PC-3 (cell line): Measurements from ENCODE around the gene CNNM3. TPM values are rescaled to one million over a fixed set of nuclear protein-coding genes. Genes with fewer than 3 reads are reported as not detected.
"Not testable (repeated sequence)": the region's sequence is repeated elsewhere in the genome, so short reads cannot be mapped to it uniquely, and the experiment has no call there.

Experiments used
- ATAC-seq: fragments of 200-7000 bp; cut with Tn5 transposase; 2 replicates; pipeline ENCODE4 v1.9.1; 2020; ENCODE audit warnings: mild to moderate bottlenecking, moderate library complexity
- BruUV-seq: library from RNA; stranded (reverse); fragments of 400-500 nt; replicated peaks from 2 replicates; lab custom pipeline; 2021; lab: Mats Ljungman, UMichigan
- CTCF ChIA-PET: fragments of 300-600 bp; sonication (Branson Sonifier 250); formaldehyde crosslinking; loops from one replicate; lab custom pipeline; 2022; ENCODE audit warnings: antibody characterized with exemption; lab: Charles Lee
- POLR2A ChIA-PET: fragments of 300-600 bp; sonication (Branson Sonifier 250); formaldehyde crosslinking; loops from one replicate; lab custom pipeline; 2022; ENCODE audit warnings: antibody characterized with exemption; ENCODE audit not compliant: unreplicated experiment; lab: Charles Lee
- DNase-seq: peaks from one replicate; pipeline ENCODE4 v3.0.0-alpha.2; 2015
- H2AFZ ChIP-seq: fragments of 300-600 bp; sonication (generic); 2 replicates; pipeline ENCODE4 v1.6.0; 2016; ENCODE audit warnings: antibody characterized with exemption, low read length
- H3F3A ChIP-seq: fragments of 300-600 bp; sonication (generic); one replicate; pipeline ENCODE4 v1.6.0; 2017; ENCODE audit warnings: antibody characterized with exemption, low read length, control low read depth, mild to moderate bottlenecking; ENCODE audit not compliant: unreplicated experiment
- H3K27ac ChIP-seq: fragments of 300-600 bp; sonication (generic); 2 replicates; pipeline ENCODE4 v1.5.1; 2016; ENCODE audit warnings: mild to moderate bottlenecking, low read length
- H3K27me3 ChIP-seq: fragments of 300-600 bp; sonication (generic); 2 replicates; pipeline ENCODE4 v1.6.1; 2016; ENCODE audit warnings: low read length, mixed read lengths
- H3K36me3 ChIP-seq: fragments of 300-600 bp; sonication (generic); 2 replicates; pipeline ENCODE4 v1.6.1; 2016; ENCODE audit warnings: low read depth, mixed run types, low read length, mixed read lengths
- H3K4me1 ChIP-seq: fragments of 300-600 bp; sonication (generic); 2 replicates; pipeline ENCODE4 v1.5.1; 2016; ENCODE audit warnings: low read length; ENCODE audit not compliant: insufficient read depth
- H3K4me2 ChIP-seq: fragments of 300-600 bp; sonication (generic); 2 replicates; pipeline ENCODE4 v1.6.0; 2016; ENCODE audit warnings: low read length
- H3K4me3 ChIP-seq: fragments of 300-600 bp; sonication (generic); 2 replicates; pipeline ENCODE4 v1.5.1; 2016; ENCODE audit warnings: mild to moderate bottlenecking, low read length, mixed read lengths
- H3K79me2 ChIP-seq: fragments of 300-600 bp; sonication (generic); 2 replicates; pipeline ENCODE4 v1.6.1; 2017; ENCODE audit warnings: low read length, mixed read lengths
- H3K9ac ChIP-seq: fragments of 300-600 bp; sonication (generic); 2 replicates; pipeline ENCODE4 v1.6.0; 2016; ENCODE audit warnings: mild to moderate bottlenecking, low read length
- H3K9me2 ChIP-seq: fragments of 300-600 bp; sonication (generic); replicated peaks from 2 replicates; pipeline ENCODE4 v1.6.1; 2016; ENCODE audit warnings: mixed run types, low read length, mixed read lengths
- H3K9me3 ChIP-seq: fragments of 300-600 bp; sonication (generic); 2 replicates; pipeline ENCODE4 v1.6.1; 2016; ENCODE audit warnings: low read length, mixed read lengths
- H4K20me1 ChIP-seq: fragments of 300-600 bp; sonication (generic); 2 replicates; pipeline ENCODE4 v1.6.1; 2016; ENCODE audit warnings: low read length, mixed read lengths
- EZH2 ChIP-seq: fragments of 300-600 bp; sonication (generic); IDR thresholded peaks from one replicate; pipeline ENCODE4 v1.6.1; 2017; ENCODE audit warnings: antibody characterized with exemption, mild to moderate bottlenecking, low read length; ENCODE audit not compliant: unreplicated experiment
- EZH2phosphoT487 ChIP-seq: fragments of 300-600 bp; sonication (generic); IDR thresholded peaks from 2 replicates; pipeline ENCODE4 v1.6.1; 2018; ENCODE audit warnings: mild to moderate bottlenecking, antibody characterized with exemption, low read length, borderline replicate concordance
- intact Hi-C: fragments of 100-400 bp; cut with micrococcal nuclease; formaldehyde crosslinking; loops from 2 replicates; pipeline ENCODE4 v1.9.0; 2023
- total RNA-seq: library from RNA; depleted of rRNA; stranded (reverse); fragments of >200 nt; gene quantifications from 2 replicates; pipeline ENCODE4 v1.2.3, GENCODE V29; 2014
- TF ChIP-seq, protein P1 (sequence below): fragments of 300-600 bp; sonication (generic); conservative IDR thresholded peaks from 2 replicates; pipeline ENCODE4 v1.5.1; 2017; ENCODE audit warnings: antibody characterized with exemption, low read depth, mild to moderate bottlenecking, low read length

CNNM3 gene
- total RNA-seq, 1 experiment from 2014 or later: 9.0 TPM

- Histone ChIP-seq H3K4me3 (no peak overlapping the region), H2AFZ (no peak overlapping the region), H3K27ac (no peak overlapping the region), H3K9ac (no peak overlapping the region), H3F3A (no peaks in the 10 kb centered on the region), H3K9me2 (no peaks in the 10 kb centered on the region), H3K4me2 (no peak overlapping the region), H3K79me2 (no peaks in the 10 kb centered on the region), H4K20me1 (no peaks in the 10 kb centered on the region), H3K4me1 (no peaks in the 10 kb centered on the region), H3K27me3 (no peaks in the 10 kb centered on the region), H3K36me3 (peaks cover 3% of the 10 kb centered on the region; the same call in 1 of the 2 replicates), H3K9me3 (no peaks in the 10 kb centered on the region)
- no peak for DNase-seq
- intact Hi-C loops: loop anchor here (5.0 kb wide), 1 partner anchor 168 kb away; the partner anchor contains the start of gene KANSL3
- CTCF ChIA-PET: no interaction called here
- TF ChIP-seq EZH2phosphoT487: no peak
- TF ChIP-seq, protein P1, sequence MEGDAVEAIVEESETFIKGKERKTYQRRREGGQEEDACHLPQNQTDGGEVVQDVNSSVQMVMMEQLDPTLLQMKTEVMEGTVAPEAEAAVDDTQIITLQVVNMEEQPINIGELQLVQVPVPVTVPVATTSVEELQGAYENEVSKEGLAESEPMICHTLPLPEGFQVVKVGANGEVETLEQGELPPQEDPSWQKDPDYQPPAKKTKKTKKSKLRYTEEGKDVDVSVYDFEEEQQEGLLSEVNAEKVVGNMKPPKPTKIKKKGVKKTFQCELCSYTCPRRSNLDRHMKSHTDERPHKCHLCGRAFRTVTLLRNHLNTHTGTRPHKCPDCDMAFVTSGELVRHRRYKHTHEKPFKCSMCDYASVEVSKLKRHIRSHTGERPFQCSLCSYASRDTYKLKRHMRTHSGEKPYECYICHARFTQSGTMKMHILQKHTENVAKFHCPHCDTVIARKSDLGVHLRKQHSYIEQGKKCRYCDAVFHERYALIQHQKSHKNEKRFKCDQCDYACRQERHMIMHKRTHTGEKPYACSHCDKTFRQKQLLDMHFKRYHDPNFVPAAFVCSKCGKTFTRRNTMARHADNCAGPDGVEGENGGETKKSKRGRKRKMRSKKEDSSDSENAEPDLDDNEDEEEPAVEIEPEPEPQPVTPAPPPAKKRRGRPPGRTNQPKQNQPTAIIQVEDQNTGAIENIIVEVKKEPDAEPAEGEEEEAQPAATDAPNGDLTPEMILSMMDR: no peak
- no peak for TF ChIP-seq EZH2
- no TSS peak for BruUV-seq
- no peak for ATAC-seq
- POLR2A ChIA-PET: no interaction called here
Observed at GRCh38 chr2:96804986-96805385, 11.1 kb upstream of the CNNM3 start.

DNA sequence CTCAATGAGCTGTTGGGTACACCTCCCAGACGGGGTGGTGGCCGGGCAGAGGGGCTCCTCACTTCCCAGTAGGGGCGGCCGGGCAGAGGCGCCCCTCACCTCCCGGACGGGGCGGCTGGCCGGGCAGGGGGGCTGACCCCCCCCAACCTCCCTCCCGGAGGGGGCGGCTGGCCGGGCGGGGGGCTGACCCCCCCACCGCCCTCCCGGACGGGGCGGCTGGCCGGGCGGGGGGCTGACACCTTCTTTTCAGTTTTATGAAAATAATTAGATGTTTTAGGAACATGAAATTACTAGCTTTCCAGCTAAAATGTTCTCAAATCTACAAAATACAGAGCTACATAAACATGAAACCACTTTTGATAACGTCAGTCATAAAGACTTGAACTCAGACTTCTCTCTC is 10.1 kb upstream of the CNNM3 start:
- H3K27me3 ChIP-seq, H3K9ac ChIP-seq, POLR2A ChIA-PET, ATAC-seq, intact Hi-C loops, DNase-seq, CTCF ChIA-PET, H3K4me3 ChIP-seq, H3K9me3 ChIP-seq, H3K36me3 ChIP-seq, H3K4me1 ChIP-seq, H3F3A ChIP-seq, H3K9me2 ChIP-seq, H4K20me1 ChIP-seq, BruUV-seq, H3K27ac ChIP-seq, H3K79me2 ChIP-seq, H3K4me2 ChIP-seq, H2AFZ ChIP-seq: not testable (repeated sequence)

- no peak overlapping the region for H3K4me3 ChIP-seq
- no peak overlapping the region for H2AFZ ChIP-seq
- H3K27me3 ChIP-seq: no peaks in the 10 kb centered on the region
- TF ChIP-seq, protein P1: no peak
- TF ChIP-seq EZH2 (no peak), EZH2phosphoT487 (no peak)
- no TSS peak for BruUV-seq
- no peaks in the 10 kb centered on the region for H3K79me2 ChIP-seq
- H3F3A ChIP-seq: no peaks in the 10 kb centered on the region
- no peaks in the 10 kb centered on the region for H3K4me1 ChIP-seq
- no peaks in the 10 kb centered on the region for H4K20me1 ChIP-seq
- DNase-seq (no peak), ATAC-seq (no peak)
- H3K4me2 ChIP-seq: no peak overlapping the region
- H3K36me3 ChIP-seq: peaks cover 2% of the 10 kb centered on the region; the same call in 1 of the 2 replicates
- CTCF ChIA-PET: no interaction called here
- intact Hi-C loops: no loop called here
- H3K9me2 ChIP-seq: no peaks in the 10 kb centered on the region
- no peak overlapping the region for H3K9ac ChIP-seq
- no peaks in the 10 kb centered on the region for H3K9me3 ChIP-seq
- POLR2A ChIA-PET: no interaction called here
- H3K27ac ChIP-seq: no peak overlapping the region
Observed at GRCh38 chr2:96806468-96807126, 9.5 kb upstream of the CNNM3 start.
